Jurkat, Clone E6-1 (cell line): Measurements from ENCODE around the gene AFDN.

Experiments
- DNase-seq: peaks from one replicate; pipeline ENCODE4 v3.0.0-alpha.2; 2011; ENCODE audit warnings: low read depth, low spot score
- H3K4me3 ChIP-seq: 2 replicates; pipeline ENCODE4 v1.5.1; 2011; ENCODE audit warnings: mild to moderate bottlenecking, low read length, control low read depth, moderate library complexity

AFDN gene

DNA sequence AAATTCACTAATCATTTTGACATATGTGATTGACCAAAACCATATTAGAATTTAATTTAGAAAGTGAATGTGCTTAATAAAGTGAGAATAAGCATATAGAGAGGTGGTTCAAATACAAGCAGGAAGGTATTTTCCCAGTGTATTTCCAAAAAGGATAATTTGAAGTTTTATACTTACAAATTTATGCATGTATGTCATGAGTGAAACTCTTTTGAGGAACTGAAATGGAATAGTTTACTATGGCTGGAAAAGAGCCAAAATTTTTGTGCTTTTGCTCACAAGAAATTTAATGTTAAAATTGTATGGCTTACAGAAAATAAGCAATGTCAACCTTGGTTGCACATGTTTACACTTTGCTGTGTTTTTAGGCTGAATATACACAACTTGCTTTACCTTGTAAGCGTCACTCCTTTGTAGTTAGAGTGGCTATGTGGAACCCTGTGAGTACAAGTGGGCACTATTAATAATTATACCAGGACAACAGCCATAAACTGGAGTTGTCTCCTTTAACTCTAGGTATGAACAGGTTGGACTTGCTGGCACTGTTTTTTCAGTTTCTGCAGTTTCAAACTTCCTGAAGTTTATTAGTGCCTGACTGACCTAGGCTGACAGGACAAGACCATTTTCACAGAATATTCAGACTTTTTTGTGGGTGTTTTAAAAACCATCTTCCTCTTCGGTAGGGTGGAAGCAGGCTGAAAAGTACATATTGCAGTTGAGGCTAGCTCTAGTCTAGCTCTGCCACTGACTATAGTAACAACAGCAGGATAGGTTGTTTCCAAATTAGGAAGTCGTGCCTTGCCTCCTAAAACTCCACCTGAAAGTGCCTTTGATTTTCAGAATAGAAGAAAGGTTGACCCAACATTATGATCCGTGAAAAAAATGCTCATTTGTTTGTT, 6.0 kb downstream of the AFDN start:
- no peak for DNase-seq
- no peak overlapping the region for H3K4me3 ChIP-seq

DNA sequence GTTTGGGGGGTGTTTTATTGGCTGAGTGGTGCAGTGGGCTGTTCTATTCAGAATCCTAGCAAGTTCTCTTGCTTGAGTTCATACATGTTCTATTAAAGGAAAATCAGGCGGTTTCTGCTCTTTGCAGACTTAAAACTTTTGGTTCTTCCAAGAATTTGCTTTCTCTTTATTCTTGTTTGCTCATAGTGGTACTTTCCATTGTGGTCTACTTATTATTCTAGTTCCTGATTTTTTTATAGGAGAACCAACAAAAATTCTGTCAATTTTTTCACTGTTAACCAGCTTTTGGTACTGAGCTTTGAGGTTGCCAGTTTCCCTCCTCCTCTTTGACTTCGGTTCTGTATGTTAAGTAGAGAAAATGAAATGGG, 6.7 kb downstream of the AFDN start:
- H3K4me3 ChIP-seq: no peak overlapping the region
- DNase-seq: no peak

DNA sequence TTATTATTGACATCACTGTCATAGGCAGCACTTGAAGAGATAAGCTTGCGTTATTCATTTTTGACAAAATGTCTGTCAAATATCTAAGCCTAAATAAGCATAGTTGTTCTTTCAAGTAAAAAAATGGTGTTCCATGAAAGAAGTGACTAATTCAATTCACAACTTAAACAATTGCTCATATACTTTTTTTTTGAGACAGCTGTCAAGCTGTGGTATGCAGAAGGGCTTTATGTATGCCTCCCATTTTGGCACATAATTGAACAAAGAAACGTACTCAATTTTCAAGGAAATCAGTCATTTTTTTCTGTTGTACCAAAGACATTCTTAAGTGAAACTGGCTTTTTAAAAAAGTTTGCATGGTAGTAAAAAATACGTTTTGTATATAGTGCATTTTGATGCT, 8.5 kb downstream of the AFDN start:
- no peak overlapping the region for H3K4me3 ChIP-seq
- no peak for DNase-seq

DNA sequence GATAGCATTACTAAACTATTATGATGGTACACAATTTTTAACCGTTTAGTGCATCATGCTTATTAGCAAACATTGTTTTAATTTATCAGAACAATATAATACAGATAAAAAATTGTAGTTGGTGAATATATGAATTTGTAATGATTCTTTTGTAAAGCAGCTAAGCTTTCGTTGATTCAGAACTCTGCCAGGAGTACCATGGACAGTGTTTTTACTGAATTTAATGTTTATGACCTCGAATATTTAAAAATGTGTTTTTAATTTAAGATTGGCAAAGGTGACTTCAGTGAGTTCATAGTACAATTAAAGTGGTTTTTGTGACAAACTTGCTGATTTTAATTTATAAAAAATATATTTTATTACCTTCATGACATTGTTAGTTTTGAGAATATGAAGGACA, 10.0 kb downstream of the AFDN start:
- no peak for DNase-seq
- H3K4me3 ChIP-seq: no peak overlapping the region

DNA sequence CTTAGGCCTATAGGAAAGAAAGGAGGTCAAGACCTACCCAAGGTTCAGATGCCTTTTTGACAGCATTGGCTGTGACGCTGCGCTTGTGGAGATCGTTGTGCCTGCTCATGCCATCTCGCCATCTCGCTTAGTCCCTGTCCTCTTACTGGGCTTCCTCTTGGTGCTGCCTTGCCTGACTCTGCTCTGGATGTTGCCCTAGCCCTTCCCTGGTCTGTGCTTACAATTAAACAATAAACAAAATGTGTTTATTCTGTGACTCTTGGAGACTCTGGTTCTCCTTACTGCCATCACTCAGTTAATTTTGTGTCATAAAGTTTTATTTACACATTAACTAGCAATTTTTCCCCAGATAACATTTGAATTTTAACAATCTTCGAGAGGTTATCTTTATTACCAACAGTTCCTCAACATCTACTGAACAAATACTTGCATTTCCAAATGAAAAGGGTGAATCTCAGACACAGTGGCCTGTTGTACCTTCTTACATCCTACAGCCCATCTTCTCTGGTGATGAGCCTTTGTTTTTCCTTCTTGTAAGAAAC, 11.6 kb downstream of the AFDN start:
- no peak overlapping the region for H3K4me3 ChIP-seq
- DNase-seq: no peak

DNA sequence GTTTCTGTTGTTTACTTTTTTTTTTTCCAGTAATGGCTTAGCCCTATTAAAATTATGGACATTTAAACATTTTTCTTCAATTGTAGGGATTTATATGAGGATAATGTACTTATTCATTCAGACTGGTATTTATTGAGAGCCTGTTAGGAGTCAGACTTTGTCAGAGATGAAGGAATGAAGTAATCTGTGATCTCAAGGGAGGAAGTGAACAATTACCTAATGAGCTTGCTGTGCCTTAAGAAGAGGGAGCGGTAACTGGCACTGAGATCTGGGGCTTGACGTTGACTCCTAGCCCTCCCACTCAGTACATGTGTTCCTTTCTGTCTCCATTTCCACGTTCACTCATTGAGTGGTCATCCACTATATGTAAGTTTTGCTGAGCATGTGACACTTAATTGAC, 12.6 kb downstream of the AFDN start:
- no peak overlapping the region for H3K4me3 ChIP-seq
- DNase-seq: no peak

DNA sequence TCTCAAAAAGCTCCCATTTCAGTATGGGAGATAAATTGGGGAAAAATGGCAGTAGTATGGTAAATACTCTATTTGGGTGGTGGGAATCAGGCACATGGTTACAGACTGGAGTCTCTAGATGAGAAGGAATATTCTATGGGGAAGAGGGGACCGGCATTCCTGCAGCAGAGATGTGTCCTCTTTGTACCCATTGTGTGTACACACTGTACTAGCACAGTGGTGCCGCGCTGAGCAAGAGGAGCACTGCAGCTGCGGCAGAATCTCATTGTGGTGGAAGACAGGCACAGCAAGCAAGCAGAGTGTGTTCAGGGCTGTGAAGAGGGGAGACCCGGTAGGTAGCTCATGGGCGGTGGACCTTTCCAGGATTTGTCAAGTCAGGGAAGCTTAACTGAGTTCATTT, 13.0 kb downstream of the AFDN start:
- no peak overlapping the region for H3K4me3 ChIP-seq
- no peak for DNase-seq

DNA sequence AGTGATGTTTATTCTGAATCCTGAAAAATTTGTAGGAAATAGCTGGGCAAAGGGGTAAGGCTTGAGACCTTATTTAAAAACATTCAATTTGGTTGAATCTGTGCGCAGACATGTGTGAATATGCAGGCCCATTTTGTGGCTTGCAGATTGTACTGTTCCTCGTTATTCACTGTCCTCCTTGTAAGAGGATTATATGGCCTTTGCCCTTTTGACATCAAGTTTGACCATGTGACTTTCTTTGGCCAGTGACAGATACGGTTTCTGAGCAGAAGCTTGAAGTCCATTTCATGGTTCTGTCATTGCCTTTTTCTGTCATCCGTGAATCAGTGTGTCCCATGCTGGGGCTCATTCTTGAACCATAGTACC, 13.4 kb downstream of the AFDN start:
- DNase-seq: no peak
- H3K4me3 ChIP-seq: no peak overlapping the region

DNA sequence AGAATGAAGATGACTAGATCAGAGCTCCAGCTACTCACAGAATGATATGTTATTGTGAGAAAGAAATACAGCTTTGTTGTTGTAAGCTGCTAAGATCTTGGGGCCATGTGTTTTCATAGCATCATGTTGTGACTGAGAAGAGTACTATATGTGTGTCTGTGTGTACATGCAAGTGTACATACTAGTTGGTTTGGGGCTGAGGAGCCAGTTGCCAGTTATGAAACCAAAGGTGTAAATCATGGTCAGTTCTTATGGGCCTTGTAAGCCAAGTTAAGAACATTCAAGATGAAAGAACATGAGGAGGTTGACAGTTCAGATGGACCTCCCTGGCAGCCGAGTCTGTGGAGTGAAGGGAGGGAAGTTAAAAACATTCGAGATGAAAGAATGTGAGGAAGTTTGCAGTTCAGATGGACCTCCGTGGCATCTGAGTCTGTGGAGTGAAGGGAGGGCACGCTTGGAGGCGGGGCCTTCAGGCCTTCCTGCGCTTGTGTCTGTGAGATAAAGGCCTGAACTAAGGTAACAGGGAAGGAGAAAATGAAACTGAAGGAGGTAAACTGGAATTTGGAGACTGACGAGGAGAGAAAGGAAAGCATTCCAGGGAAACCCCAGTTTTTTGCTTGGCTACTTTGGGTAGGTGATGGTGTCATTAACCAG, 13.9 kb downstream of the AFDN start:
- H3K4me3 ChIP-seq: no peak overlapping the region
- DNase-seq: no peak

DNA sequence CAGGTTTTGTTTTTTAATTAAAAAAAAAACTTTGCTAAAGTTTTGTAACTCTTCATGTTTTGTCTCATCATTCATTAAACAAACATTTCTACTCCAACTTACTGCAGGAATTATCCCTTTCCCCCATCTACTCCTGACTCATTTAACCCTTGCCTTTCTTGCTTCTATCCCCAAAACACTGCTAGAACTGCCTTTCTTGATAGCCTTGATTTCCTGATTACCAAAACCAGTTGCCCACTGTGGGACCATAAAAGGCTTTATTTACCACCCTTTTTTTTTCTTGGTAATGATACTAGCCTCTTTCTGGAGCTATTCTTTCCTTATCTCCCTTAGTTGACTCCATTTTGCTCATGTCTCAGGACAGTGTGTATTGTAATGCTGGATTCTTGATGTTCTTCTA, 15.3 kb downstream of the AFDN start:
- no peak for DNase-seq
- no peak overlapping the region for H3K4me3 ChIP-seq

DNA sequence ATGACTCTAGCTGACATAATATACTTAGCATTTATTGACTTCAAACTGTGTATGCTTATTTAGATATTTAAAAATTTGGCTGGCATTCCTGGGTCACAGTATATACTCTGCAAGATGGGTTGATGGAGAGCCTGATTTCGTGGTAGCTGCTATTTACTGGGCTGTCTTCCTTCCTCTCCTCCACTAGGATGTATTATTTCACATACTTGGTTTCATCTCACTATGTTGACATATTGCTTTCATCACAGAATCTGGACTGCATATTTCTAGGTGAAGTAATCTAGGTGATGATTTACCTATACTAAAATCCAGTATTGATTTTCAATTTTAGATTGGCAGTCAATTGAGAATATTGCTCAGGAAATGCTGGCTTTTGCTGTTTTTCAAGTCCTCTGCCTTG, 15.7 kb downstream of the AFDN start:
- H3K4me3 ChIP-seq: no peak overlapping the region
- no peak for DNase-seq

DNA sequence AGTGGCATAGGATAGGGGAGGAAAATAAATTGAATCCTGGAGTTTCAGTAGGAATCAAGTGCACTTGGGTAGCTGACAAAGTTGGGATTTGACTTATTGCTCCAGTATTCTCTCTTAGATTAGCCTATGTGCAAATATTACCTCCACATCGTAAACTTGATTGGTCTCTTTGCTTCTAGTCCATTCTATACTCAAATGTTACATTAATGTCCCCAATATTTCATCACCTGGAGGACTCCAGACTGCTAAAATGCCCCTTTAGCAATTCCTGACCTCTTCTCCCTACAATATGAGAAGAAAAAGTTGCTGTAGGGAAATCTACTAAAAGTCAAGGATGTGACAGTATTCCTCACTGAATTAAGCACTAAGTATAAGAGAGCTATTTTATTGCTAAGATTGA, 16.3 kb downstream of the AFDN start:
- no peak for DNase-seq
- no peak overlapping the region for H3K4me3 ChIP-seq

DNA sequence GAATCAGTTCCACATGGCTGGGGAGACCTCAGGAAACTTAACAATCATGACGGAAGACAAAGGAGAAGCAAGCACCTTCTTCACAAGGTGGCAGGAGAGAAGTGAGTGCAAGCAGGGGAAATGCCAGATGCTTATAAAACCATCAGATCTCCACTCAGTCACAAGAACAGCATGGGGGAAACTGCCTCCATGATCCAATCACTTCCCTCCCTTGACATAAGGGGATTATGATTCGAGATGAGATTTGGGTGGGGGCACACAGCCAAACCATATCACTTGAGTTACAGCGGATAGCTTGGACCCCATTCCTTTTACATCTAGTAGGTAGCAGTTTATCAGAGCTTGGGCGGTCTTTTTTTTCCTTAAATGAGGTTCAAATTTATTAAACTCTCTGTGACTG, 19.1 kb downstream of the AFDN start:
- no peak for DNase-seq
- H3K4me3 ChIP-seq: no peak overlapping the region

DNA sequence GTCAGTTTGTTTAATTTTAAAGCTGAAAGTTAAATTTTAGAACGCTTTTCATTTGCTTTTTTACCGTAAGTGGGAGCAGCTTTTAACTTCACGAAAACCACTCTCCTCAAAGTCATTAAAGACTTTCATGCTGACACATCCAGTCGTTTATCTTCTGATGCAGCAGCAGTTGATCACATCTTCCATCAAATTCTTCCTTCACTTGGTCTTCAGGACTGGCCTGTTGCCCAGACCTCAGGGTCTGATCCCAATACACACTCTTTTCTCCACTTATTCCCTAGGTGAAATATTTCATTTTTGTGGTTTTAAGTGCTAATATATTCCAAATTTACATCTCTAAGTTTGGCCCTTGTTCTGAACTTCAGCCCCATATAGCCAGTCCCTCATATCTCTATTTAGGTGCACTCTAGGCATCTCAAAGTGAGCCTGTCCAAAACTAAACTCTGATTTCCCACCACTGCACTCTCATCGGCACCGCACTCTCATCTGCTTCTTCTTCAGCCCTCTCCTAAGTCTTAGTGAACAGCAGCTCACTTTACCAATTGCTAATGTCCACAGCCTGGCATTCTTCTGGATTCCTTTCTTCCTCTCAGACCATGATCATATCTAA, 20.4 kb downstream of the AFDN start:
- DNase-seq: no peak
- no peak overlapping the region for H3K4me3 ChIP-seq

DNA sequence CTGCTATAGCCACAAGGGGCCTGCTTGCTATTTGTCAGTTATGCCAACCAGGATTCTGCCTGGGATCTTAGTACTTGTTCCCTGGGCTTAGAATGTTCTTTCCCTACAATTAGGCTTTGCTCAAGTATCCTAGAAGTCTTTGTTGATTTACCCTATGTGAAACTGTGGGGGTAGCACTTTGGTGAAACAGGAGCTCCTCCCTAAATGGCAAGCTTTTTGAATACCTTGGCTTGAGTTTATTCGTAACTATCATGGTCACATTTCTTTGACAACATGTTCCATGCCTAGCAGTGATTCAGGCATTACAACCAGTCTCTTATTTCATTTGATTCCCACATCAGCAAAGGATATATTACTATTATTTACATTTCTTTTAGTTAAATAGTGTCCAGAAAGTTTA, 21.2 kb downstream of the AFDN start:
- no peak for DNase-seq
- no peak overlapping the region for H3K4me3 ChIP-seq

DNA sequence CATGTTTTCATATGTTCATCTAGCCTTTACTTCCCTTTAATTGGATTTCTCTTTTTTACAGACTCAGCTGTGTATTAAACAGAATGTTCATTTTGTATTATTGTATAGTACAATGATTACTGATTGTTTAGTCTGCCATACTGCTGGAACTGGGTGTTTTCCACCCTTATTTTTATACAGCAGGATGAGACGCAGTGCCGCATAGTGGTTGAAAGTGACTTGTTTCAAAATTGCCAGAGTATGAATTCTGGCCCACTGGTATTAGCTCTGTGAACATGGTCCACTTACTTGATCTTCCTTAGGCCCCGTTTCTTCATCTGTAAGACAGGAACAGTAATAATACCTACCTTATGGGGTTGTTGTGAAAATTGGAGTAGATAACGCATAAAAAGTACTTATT, 22.1 kb downstream of the AFDN start:
- no peak overlapping the region for H3K4me3 ChIP-seq
- no peak for DNase-seq

DNA sequence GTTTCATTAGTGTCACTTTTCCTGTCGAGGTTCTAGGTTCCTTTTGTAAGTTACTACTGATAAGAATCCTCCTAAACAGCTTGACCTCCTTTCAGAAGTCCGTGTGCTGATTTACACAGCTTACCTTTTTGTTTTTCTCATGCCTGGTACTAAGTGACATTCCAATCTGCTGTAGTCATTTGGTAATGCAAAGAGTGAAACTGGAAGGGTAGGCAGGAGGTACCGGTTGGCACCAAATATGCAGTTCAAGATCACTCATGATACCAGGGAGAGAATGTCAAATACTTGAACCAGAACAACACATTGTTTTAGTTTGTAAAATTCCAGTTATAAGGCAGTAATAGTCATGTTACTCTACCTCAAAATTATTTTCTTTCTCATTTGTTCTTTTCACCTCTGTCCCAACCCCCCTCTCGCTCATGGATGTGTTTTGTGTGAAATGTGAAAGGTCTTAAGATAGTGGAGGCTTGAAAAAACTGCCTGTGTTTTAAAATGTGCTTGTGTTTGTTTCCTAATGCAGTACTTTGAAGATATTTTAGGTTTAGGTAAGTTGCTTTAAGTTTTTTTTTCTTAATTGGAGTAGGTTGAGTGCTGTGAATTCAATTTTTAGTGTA, 23.2 kb downstream of the AFDN start:
- no peak for DNase-seq
- H3K4me3 ChIP-seq: no peak overlapping the region

DNA sequence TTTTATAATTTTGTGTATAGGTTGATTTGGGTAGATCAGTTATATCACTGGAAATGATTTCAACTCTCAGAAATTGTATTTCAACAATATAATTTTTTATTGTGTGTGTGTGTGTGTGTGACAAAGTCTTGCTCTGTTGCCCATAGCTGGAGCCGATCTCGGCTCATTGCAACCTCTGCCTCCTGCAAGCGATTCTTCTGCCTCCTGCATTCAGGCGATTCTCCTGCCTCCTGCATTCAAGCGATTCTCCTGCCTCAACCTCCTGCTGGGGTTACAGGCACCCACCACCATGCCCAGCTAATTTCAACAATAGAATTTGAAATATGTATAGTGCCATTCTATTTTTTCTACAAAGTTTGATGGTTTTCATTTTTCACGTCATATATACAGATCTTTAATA, 24.1 kb downstream of the AFDN start:
- no peak for DNase-seq
- H3K4me3 ChIP-seq: no peak overlapping the region

DNA sequence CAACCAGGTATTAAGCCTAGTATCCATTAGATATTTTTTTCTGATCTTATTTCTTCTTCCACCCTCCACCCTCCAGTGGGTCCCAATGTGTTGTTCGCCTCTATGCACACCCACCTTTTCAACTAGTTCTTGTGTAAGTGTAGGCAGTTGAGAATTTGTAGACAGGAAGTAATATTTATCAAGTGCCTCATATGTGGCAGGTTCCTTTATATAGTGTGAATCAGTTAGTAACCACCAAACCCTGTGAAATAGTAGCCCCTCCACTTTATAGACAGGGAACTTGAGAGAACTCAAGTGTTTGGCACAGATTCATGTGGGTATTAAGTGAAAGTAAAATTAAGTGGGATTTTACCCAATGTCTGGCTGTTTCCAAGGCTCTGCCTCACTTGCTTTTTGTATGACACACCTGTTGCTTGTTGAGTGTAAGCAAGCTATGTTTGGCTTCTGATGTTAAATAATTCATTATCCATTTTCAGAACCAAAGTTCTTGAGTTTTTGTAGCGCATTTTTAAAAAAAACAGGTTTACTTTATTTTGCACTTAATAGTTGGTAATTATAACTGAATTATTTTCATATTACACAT, 24.8 kb downstream of the AFDN start:
- DNase-seq: no peak
- no peak overlapping the region for H3K4me3 ChIP-seq
